Dermis lymphatic vessel endothelial cell (primary cell): Measurements from ENCODE around the gene PTPRB. TPM values are rescaled to one million over a fixed set of nuclear protein-coding genes. Genes with fewer than 3 reads are reported as not detected.

Experiments used
- total RNA-seq: library from RNA; depleted of rRNA; stranded (reverse); fragments of >200 nt; gene quantifications from 2 replicates; pipeline ENCODE4 v1.2.1, GENCODE V29; 2014

PTPRB gene
- total RNA-seq = 103 and 124 TPM in 2 replicates

DNA sequence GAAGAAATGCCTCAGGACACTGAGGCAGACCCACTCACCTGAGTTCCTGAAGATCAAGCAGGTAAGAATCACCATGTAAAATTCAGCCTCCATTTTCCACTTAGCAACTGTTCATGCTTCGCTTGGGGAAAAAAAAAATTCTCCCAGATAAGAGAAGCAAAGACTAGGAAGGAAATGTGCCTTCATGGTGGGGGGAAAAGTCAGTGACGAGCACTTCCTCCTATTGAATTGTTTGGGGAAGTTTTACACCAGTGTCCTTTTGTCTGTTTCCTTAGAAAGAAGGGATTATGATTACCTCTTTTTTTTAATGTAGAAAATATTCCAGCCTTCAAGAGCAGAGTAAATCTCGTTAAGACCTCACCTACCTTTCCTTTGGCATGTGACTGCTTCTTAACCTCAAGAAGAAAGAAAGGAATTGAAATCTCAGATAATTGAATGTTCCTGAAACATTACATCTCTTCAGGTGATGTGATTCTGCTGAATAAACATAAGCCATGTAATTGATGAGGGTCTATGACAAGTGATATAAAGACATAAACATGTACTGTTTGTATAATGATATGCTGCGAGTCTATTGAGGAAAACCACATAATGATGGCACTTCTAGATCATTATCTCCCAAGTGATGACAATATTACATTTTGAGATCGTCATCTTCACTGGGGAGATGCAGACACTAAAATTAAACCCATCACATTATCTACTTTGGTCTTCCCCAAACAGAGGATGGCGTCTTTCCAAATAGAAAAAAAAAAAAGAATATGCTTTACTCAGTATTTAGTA, at the start of gene PTPRB:
Gene PTPRB (minus strand): TSS at position 127 of the 783 bp plus-strand sequence. CDS start 34 bp downstream, at position 93.

